Transverse colon (tissue), 4 donors: ENCODE results near the gene SCARF1. TPM values are rescaled to one million over a fixed set of nuclear protein-coding genes. Genes with fewer than 3 reads are reported as not detected.

Experiments
- DNase-seq: peaks from one replicate; pipeline ENCODE4 v3.0.0-alpha.2; 2019
- H3K27ac ChIP-seq, 4 donors: fragments of 200-600 bp; sonication (generic); 2 replicates each; pipeline ENCODE4 v1.5.1; 2016 to 2018; ENCODE audit warnings: inconsistent platforms in 4 of 4
- H3K27me3 ChIP-seq: fragments of 200-600 bp; sonication (generic); 2 replicates; pipeline ENCODE4 v1.5.1; 2017; ENCODE audit warnings: inconsistent platforms
- H3K36me3 ChIP-seq, 4 donors: fragments of 200-600 bp; sonication (generic); 2 replicates each; pipeline ENCODE4 v1.5.1; 2017 to 2019; ENCODE audit warnings: inconsistent platforms in 4 of 4
- H3K4me1 ChIP-seq, 4 donors: fragments of 200-600 bp; sonication (generic); 2 replicates each; pipeline ENCODE4 v1.5.1; 2017 to 2020; ENCODE audit warnings: inconsistent platforms in 4 of 4
- H3K4me3 ChIP-seq, 4 donors: fragments of 200-600 bp; sonication (generic); 1 replicate in 1 of 4; 2 replicates in 3 of 4; pipeline versions ENCODE4 v1.5.1 to v1.6.1; 2017 to 2019; ENCODE audit warnings: inconsistent platforms in 4 of 4
- H3K9me3 ChIP-seq, 2 donors: fragments of 200-600 bp; sonication (generic); 2 replicates each; pipeline ENCODE4 v1.5.1; 2017 to 2019; ENCODE audit warnings: inconsistent platforms in 2 of 2
- CTCF ChIP-seq, 5 experiments: fragments of 200-600 bp in 3 of 5; fragments of 450-650 bp in 2 of 5; sonication (generic) in 3 of 5; IDR thresholded peaks; 1 replicate in 2 of 5; 2 replicates in 3 of 5; pipeline ENCODE4 v1.5.1; 2016 to 2017; ENCODE audit warnings: antibody characterized with exemption in 5 of 5, inconsistent platforms in 3 of 5, mild to moderate bottlenecking in 2 of 5, moderate library complexity in 1 of 5
- EP300 ChIP-seq: sonication (generic); formaldehyde crosslinking; IDR thresholded peaks from one replicate; pipeline ENCODE4 v1.6.1; 2017; ENCODE audit warnings: antibody characterized with exemption, low read depth
- POLR2A ChIP-seq: fragments of 450-650 bp; IDR thresholded peaks from one replicate; pipeline ENCODE4 v1.6.1; 2016; ENCODE audit warnings: antibody characterized with exemption, mild to moderate bottlenecking, moderate library complexity
- POLR2AphosphoS5 ChIP-seq, 3 donors: sonication (generic); formaldehyde crosslinking; IDR thresholded peaks; one replicate each; pipeline ENCODE4 v1.6.1; 2016; ENCODE audit warnings: antibody characterized with exemption in 3 of 3
- WGBS, 2 donors: methylation state at CpG; one replicate each; pipeline ENCODE4 v1.1.5; 2018; ENCODE audit warnings: low coverage in 1 of 2; 5-methylcytosine and 5-hydroxymethylcytosine counted together
- in situ Hi-C, 4 donors: fragments of 200-750 bp; cut with MboI; loops; one replicate each; pipeline versions ENCODE4 v1.15.0 to v1.15.1; 2017; ENCODE audit warnings: low sequenced_read_pairs in 3 of 4, low pct_ligation_motif_present in 1 of 4, low pct_unique_long_range_greater_than_20kb in 1 of 4
- intact Hi-C: fragments of 100-400 bp; cut with DNase I; formaldehyde crosslinking; loops from one replicate; pipeline ENCODE4 v1.15.1; 2023; ENCODE audit warnings: low total_unique reads
- total RNA-seq, 4 donors: library from RNA; depleted of rRNA; stranded (reverse); fragments of >200 nt; gene quantifications; one replicate each; pipeline ENCODE4 v1.1.0, GENCODE V29; 2016

Gene SCARF1
- total RNA-seq, 4 donors from 2014 or later = 11.2 to 63.2 (median 16.3) TPM

DNA sequence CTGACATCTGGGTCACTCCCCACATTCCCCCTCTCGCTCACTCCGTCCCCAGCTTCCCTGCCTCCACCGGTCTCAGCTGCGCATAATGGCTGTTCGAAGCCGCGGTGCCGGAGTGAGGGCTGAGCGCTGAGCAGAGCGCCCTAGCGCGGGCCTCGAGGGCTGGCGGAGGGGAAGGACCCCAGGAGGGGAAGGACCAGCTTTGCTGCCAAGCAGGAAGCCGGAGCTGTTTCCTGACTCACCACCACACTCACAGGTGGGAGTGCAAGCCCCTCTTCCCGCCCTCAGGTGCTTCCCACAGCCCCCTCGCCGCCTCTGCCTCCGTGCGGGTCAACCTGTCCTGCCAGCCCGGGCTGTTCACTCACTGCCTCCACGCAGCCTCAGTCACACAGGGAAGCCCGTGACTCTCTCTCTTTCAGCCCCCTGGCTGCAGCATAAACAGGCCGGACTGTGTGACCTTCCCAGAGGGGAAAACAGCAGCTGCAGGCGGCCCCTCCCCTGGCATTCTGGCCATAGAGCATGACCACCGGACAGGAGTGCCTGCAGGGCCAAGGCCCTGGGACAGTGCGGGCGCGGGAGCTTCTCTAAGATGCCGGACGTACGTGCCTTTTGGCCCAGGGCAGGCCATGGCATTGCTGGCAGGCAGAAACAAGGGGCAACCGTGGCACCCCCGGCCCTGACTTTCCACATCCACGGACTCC is 40.6 kb downstream of the SCARF1 start:
- Histone ChIP-seq H3K4me3 (no peak overlapping the region), H3K27ac (no peak overlapping the region), H3K9me3 (no peaks in the 10 kb centered on the region), H3K27me3 (no peaks in the 10 kb centered on the region), H3K36me3 (no peaks in the 10 kb centered on the region), H3K4me1 (peaks cover 0 to 14% (median 3%) of the 10 kb centered on the region in 4 donors)
- intact Hi-C loops (no loop called here), in situ Hi-C loops (no loop called here)
- no peak for DNase-seq
- TF ChIP-seq EP300 (no peak), POLR2AphosphoS5 (IDR thresholded peaks at IDR 0.05) (no peak), POLR2A (no peak), CTCF (IDR thresholded peaks at IDR 0.05) (no peak)
- WGBS, 2 donors = 87% methylated on average over 32 of the region's 35 CpGs; no CpG with 5 or more reads in 1 of the 2 donors

GRCh38 chr17:1601571-1601970 is 44.0 kb downstream of the SCARF1 start:
- intact Hi-C loops = no loop called here
- Histone ChIP-seq H3K4me3 (no peak overlapping the region), H3K36me3 (no peaks in the 10 kb centered on the region), H3K4me1 (peaks cover 0 to 16% (median 9%) of the 10 kb centered on the region in 4 donors), H3K27me3 (no peaks in the 10 kb centered on the region), H3K27ac (no peak overlapping the region), H3K9me3 (no peaks in the 10 kb centered on the region)
- 96% methylated on average over 14 of the region's 14 CpGs; no CpG with 5 or more reads in 1 of the 2 donors for WGBS, 2 donors
- TF ChIP-seq CTCF (IDR thresholded peaks at IDR 0.05) (no peak), POLR2A (no peak), EP300 (no peak), POLR2AphosphoS5 (IDR thresholded peaks at IDR 0.05) (no peak)
- in situ Hi-C loops = no loop called here
- no peak for DNase-seq

DNA sequence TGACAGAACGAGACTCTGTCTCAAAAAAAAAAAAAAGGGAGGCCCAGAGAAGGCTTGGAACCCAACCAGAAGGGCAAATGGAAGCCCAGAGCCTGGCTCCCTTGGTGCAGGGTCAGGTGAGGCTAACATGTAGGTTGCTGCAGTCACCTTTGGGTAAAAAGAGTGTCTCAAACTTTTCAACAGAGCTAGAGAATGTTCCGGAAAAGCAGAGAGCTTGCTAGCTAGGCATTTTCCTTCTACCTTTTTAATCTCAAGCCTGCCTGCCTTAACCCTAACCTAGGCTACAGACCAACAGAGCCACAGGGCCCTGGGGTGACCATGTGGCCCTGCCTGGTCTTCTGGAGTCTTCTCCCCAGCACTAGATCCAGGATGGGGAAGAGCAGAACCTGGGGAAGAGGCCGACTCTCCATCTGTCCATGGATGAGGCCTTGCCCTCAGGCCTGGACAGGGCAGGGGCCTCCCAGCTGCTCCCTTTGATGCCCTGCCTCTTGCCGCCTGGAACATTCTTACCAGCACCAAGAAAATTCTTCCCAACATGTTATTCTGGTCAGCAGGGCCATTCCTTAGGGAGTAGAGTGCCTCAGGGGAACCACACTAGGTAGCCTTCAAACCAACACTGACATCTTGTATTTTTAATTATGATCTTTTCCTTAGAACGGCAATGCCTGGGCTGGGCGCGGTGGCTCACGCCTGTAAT is 47.0 kb downstream of the SCARF1 start:
- Histone ChIP-seq H3K27me3 (no peaks in the 10 kb centered on the region), H3K4me3 (no peak overlapping the region), H3K27ac (peak overlapping the region; percentile 24 to 77 (median 62)), H3K9me3 (no peaks in the 10 kb centered on the region), H3K36me3 (no peaks in the 10 kb centered on the region), H3K4me1 (peaks cover 0 to 20% (median 12%) of the 10 kb centered on the region in 4 donors)
- WGBS, 2 donors = 78 to 91% methylated on average over 4 to 8 of the region's 8 CpGs
- no peak for DNase-seq
- TF ChIP-seq POLR2A = no peak
- TF ChIP-seq EP300 = no peak
- TF ChIP-seq CTCF (IDR thresholded peaks at IDR 0.05) = no peak
- no peak for TF ChIP-seq POLR2AphosphoS5 (IDR thresholded peaks at IDR 0.05)
- intact Hi-C loops = no loop called here
- in situ Hi-C loops = no loop called here

DNA sequence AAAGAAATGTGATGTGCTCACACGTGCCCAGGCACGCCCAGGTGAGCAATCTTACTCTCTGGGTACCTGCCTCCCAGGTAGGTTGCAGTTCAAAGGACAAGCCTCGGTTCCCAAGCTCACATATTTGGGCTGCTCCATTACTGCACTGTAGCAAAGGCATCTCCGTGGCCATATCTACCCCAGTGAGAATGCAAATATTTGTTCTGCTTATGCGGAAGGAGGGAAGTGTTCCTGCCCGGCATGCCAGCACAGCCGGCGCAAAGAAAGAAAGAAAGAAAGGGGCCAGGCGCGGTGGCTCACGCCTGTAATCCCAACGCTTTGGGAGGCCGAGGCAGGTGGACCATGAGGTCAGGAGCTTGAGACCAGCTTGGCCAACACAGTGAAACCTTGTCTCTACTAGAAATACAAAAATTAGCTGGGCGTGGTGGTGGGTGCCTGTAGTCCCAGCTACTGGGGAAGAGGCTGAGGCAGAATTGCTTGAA is 47.6 kb downstream of the SCARF1 start:
- 44 to 69% methylated on average over 9 to 14 of the region's 14 CpGs for WGBS, 2 donors
- H3K27ac ChIP-seq = peak overlapping the region; percentile 24 to 77 (median 62)
- intact Hi-C loops = no loop called here
- H3K4me3 ChIP-seq = no peak overlapping the region
- H3K27me3 ChIP-seq = no peaks in the 10 kb centered on the region
- no peaks in the 10 kb centered on the region for H3K9me3 ChIP-seq
- H3K4me1 ChIP-seq = peaks cover 0 to 26% (median 19%) of the 10 kb centered on the region in 4 donors
- no peaks in the 10 kb centered on the region for H3K36me3 ChIP-seq
- DNase-seq = peak; percentile 44
- TF ChIP-seq CTCF (IDR thresholded peaks at IDR 0.05) (no peak), POLR2A (no peak), EP300 (no peak), POLR2AphosphoS5 (IDR thresholded peaks at IDR 0.05) (no peak)
- in situ Hi-C loops = no loop called here
